ENCODE measurements around the gene GMPPB. TPM values are rescaled to one million over a fixed set of nuclear protein-coding genes. Genes with fewer than 3 reads are reported as not detected.

The GMPPB gene
- total and polyA plus RNA-seq, 9 of the 15 experiments (the other 6 are each of a cell fraction or from before 2014, with no cell fraction given): 0.53 to 17.4 (median 8.1) TPM

DNA sequence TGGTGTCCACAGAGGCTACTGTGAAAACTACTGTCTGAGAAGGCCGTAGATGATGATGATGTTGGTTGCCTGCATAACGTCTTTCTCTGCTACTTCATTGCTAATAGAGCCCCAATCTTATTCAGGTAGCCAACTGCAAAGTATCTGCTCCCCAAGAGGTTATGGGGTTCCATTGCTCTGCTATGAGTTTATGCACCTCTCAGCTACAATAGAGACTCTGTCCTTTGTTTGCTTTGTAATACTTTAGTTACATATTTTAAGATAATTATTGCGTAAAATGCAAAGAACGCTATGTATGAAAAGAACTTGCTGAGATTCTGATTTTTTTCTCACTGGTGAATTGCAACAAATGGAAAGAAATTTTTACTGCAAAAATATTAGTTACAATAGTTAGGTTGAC, 27.8 kb upstream of the GMPPB start:
- no peak overlapping the region for H3K27ac ChIP-seq (ENCODE audit: extremely low read depth, low read depth, low read length)
- in situ Hi-C loops (cut with MboI): no loop called here
- peaks cover 27% of the 10 kb centered on the region for H3K36me3 ChIP-seq (ENCODE audit: control insufficient read depth, insufficient read depth, low read length)
- H3K9me1 ChIP-seq (ENCODE audit: control insufficient read depth, insufficient read depth, low read length): no peaks in the 10 kb centered on the region
- CTCF ChIA-PET (ENCODE audit: low intra/inter-chr PET ratio): no interaction called here
- TF ChIP-seq ZNF175 (CRISPR knock-in tag; IDR thresholded peaks at IDR 0.05; ENCODE audit: low read depth): no peak
- no peak for TF ChIP-seq TRIM24 (IDR thresholded peaks at IDR 0.05)
- TF ChIP-seq, protein P1, sequence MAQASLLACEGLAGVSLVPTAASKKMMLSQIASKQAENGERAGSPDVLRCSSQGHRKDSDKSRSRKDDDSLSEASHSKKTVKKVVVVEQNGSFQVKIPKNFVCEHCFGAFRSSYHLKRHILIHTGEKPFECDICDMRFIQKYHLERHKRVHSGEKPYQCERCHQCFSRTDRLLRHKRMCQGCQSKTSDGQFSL (CRISPR knock-in tag; IDR thresholded peaks at IDR 0.05): no peak
- TF ChIP-seq, protein P1 (tag; IDR thresholded peaks at IDR 0.05): no peak
- no peak for TF ChIP-seq RBM25 (IDR thresholded peaks at IDR 0.05; ENCODE audit: low read depth, low read length, severe bottlenecking)
- TF ChIP-seq ZNF23 (CRISPR knock-in tag; IDR thresholded peaks at IDR 0.05): no peak
- no peak for TF ChIP-seq ZNF347 (CRISPR knock-in tag; IDR thresholded peaks at IDR 0.05; ENCODE audit: low read depth)
- TF ChIP-seq EHMT2 (IDR thresholded peaks at IDR 0.05): no peak
- no peak for TF ChIP-seq ZNF133 (CRISPR knock-in tag; IDR thresholded peaks at IDR 0.05)
- TF ChIP-seq, protein P2, sequence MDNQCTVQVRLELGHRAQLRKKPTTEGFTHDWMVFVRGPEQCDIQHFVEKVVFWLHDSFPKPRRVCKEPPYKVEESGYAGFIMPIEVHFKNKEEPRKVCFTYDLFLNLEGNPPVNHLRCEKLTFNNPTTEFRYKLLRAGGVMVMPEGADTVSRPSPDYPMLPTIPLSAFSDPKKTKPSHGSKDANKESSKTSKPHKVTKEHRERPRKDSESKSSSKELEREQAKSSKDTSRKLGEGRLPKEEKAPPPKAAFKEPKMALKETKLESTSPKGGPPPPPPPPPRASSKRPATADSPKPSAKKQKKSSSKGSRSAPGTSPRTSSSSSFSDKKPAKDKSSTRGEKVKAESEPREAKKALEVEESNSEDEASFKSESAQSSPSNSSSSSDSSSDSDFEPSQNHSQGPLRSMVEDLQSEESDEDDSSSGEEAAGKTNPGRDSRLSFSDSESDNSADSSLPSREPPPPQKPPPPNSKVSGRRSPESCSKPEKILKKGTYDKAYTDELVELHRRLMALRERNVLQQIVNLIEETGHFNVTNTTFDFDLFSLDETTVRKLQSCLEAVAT (IDR thresholded peaks at IDR 0.05): no peak
- no peak for TF ChIP-seq CREBBP (IDR thresholded peaks at IDR 0.05; ENCODE audit: low read depth, low read length)
- TF ChIP-seq SRSF3 (IDR thresholded peaks at IDR 0.05; ENCODE audit: insufficient read depth, low read length): no peak
- no peak for TF ChIP-seq ZFP1 (CRISPR knock-in tag; IDR thresholded peaks at IDR 0.05)
- no peak for TF ChIP-seq SAFB2 (IDR thresholded peaks at IDR 0.05; ENCODE audit: borderline replicate concordance, low read depth, low read length, severe bottlenecking)
- TF ChIP-seq TEAD1 (CRISPR knock-in tag; IDR thresholded peaks at IDR 0.05): no peak
- TF ChIP-seq, protein P3, sequence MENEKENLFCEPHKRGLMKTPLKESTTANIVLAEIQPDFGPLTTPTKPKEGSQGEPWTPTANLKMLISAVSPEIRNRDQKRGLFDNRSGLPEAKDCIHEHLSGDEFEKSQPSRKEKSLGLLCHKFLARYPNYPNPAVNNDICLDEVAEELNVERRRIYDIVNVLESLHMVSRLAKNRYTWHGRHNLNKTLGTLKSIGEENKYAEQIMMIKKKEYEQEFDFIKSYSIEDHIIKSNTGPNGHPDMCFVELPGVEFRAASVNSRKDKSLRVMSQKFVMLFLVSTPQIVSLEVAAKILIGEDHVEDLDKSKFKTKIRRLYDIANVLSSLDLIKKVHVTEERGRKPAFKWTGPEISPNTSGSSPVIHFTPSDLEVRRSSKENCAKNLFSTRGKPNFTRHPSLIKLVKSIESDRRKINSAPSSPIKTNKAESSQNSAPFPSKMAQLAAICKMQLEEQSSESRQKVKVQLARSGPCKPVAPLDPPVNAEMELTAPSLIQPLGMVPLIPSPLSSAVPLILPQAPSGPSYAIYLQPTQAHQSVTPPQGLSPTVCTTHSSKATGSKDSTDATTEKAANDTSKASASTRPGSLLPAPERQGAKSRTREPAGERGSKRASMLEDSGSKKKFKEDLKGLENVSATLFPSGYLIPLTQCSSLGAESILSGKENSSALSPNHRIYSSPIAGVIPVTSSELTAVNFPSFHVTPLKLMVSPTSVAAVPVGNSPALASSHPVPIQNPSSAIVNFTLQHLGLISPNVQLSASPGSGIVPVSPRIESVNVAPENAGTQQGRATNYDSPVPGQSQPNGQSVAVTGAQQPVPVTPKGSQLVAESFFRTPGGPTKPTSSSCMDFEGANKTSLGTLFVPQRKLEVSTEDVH (IDR thresholded peaks at IDR 0.05; ENCODE audit: low read depth, partially characterized antibody): no peak
- no peak for TF ChIP-seq FOXP1 (CRISPR knock-in tag; IDR thresholded peaks at IDR 0.05)
- H3K4me3 ChIP-seq: no peak overlapping the region
- no peak overlapping the region for H2AFZ ChIP-seq (ENCODE audit: low read depth, low read length)
- POLR2A ChIA-PET: no interaction called here
- peaks cover 49% of the 10 kb centered on the region for H3K79me2 ChIP-seq (ENCODE audit: control insufficient read depth, insufficient read depth, low read length)
- FAIRE-seq: no peak
- no peaks in the 10 kb centered on the region for H3K27me3 ChIP-seq (ENCODE audit: control insufficient read depth in 2 of 2, insufficient read depth in 2 of 2, low read length in 2 of 2)
- intact Hi-C loops (cut with micrococcal nuclease): no loop called here
- peaks cover 7% of the 10 kb centered on the region; the same call in 1 of the 2 replicates for H4K20me1 ChIP-seq (replicated peaks; ENCODE audit: control insufficient read depth, insufficient read depth, low read length)
- ATAC-seq: no peak
- H3K4me1 ChIP-seq (replicated peaks in 1 of 2; ENCODE audit: control insufficient read depth in 2 of 2, insufficient read depth in 2 of 2, low read length in 2 of 2): no peaks in the 10 kb centered on the region
- no peaks in the 10 kb centered on the region for H3K9me3 ChIP-seq (replicated peaks; ENCODE audit: control insufficient read depth, insufficient read depth, low read depth, low read length)
- WGBS (ENCODE audit: insufficient coverage, low coverage, missing lambda C conversion rate): 93% methylated on average over 4 of the region's 4 CpGs
- BruUV-seq (replicated peaks): no TSS peak
- H3K9ac ChIP-seq (ENCODE audit: insufficient read depth in 1 of 2, low read depth in 2 of 2, low read length in 2 of 2): no peak overlapping the region
- no peak for DNase-seq (ENCODE audit: extremely low read depth in 1 of 4, low spot score in 3 of 4)
- H3K4me2 ChIP-seq (ENCODE audit: insufficient read depth, low read length): no peak overlapping the region

Measured in K562 (cell line).